ENCODE results near the gene XPO5.

GRCh38 chr6:43522547-43523261 lies 53.1 kb downstream of the XPO5 start:
- no peak for TF ChIP-seq CTCF (IDR thresholded peaks at IDR 0.05; ENCODE audit: low read depth, low read length, poor library complexity, severe bottlenecking)
- TF ChIP-seq EZH2phosphoT487 (IDR thresholded peaks at IDR 0.05; ENCODE audit: borderline replicate concordance, low read length): no peak
